ENCODE measurements around the gene SEPTIN5.

Gene SEPTIN5

DNA sequence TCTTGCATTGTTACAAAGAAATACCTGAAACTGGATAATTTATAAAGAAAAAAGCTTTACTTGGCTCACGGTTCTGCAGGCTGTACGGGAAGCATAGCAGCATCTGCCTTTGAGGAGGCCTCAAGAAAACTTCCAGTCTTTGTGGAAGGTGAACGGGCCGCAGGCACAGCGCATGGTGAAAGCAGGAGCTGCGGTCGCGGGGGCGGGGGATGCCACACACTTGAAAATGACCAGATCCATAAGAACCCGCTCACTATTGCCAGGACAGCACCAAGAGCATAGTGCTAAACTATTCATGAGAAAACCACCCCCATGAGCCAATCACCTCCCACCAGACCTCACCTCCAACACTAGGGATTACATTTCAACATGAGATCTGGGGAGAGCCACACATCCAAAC, 45.6 kb upstream of the SEPTIN5 start:
- POLR2A ChIA-PET (ENCODE audit: low non-redundant PET) = no interaction called here
- CTCF ChIA-PET = interaction anchor here (0.6 kb wide), 1 partner anchor 233 kb away, joined by 3 read pairs; no protein-coding TSS in a partner anchor
- no peak for DNase-seq (ENCODE audit: low spot score)
- no peak overlapping the region for H3K27ac ChIP-seq
- TF ChIP-seq, protein P1, sequence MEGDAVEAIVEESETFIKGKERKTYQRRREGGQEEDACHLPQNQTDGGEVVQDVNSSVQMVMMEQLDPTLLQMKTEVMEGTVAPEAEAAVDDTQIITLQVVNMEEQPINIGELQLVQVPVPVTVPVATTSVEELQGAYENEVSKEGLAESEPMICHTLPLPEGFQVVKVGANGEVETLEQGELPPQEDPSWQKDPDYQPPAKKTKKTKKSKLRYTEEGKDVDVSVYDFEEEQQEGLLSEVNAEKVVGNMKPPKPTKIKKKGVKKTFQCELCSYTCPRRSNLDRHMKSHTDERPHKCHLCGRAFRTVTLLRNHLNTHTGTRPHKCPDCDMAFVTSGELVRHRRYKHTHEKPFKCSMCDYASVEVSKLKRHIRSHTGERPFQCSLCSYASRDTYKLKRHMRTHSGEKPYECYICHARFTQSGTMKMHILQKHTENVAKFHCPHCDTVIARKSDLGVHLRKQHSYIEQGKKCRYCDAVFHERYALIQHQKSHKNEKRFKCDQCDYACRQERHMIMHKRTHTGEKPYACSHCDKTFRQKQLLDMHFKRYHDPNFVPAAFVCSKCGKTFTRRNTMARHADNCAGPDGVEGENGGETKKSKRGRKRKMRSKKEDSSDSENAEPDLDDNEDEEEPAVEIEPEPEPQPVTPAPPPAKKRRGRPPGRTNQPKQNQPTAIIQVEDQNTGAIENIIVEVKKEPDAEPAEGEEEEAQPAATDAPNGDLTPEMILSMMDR (conservative IDR thresholded peaks at IDR 0.05; ENCODE audit: low read depth) = no peak

DNA sequence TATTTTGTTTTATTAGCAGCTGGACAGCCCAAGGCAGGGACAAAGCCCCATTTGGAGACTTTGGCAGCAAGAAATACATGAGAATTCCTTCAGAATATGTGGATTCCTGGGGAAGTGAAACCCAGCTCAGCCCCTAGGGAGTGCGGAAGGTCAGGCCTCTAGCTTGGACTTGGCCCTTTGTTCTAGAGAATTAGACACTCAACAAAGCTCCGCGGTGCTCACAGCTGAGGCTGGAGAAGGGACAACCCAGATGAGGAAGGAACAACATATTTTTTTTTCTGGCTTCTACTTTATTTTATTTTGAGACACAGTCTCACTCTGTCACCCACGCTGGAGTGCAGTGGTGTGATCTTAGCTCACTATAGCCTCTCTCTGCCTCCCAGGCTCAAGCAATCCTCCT, 44.7 kb upstream of the SEPTIN5 start:
- DNase-seq (ENCODE audit: low spot score) = no peak
- H3K27ac ChIP-seq = no peak overlapping the region
- ChIA-PET CTCF (no interaction called here), POLR2A (ENCODE audit: low non-redundant PET) (no interaction called here)
- TF ChIP-seq, protein P1 (conservative IDR thresholded peaks at IDR 0.05; ENCODE audit: low read depth) = no peak

DNA sequence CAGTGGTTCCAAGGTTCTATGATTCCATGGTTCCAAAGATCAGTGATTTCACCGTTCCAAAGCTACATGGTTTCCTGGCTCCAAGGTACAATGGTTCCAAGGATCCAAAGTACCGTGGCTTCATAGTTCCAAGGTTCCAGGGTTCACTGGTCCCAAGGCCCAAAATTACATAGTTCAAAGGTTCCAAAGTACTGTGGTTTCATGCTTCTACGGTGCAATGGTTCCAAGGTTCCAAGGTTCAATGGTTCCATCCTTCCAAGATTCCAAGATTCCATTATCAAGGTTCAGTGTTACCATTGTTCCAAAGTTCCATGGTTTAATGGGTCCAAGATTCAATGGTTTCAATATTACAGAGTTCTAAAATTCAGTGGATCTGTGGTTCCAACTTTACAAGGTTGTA, 43.0 kb upstream of the SEPTIN5 start:
- POLR2A ChIA-PET (ENCODE audit: low non-redundant PET) = no interaction called here
- no peak for DNase-seq (ENCODE audit: low spot score)
- H3K27ac ChIP-seq = no peak overlapping the region
- TF ChIP-seq, protein P1 (conservative IDR thresholded peaks at IDR 0.05; ENCODE audit: low read depth) = no peak
- CTCF ChIA-PET = no interaction called here

- CTCF ChIA-PET = no interaction called here
- DNase-seq (ENCODE audit: low spot score) = no peak
- POLR2A ChIA-PET (ENCODE audit: low non-redundant PET) = no interaction called here
- TF ChIP-seq, protein P1 (conservative IDR thresholded peaks at IDR 0.05; ENCODE audit: low read depth) = no peak
- H3K27ac ChIP-seq = no peak overlapping the region
Observed at GRCh38 chr22:19672054-19672776, 42.1 kb upstream of the SEPTIN5 start.

DNA sequence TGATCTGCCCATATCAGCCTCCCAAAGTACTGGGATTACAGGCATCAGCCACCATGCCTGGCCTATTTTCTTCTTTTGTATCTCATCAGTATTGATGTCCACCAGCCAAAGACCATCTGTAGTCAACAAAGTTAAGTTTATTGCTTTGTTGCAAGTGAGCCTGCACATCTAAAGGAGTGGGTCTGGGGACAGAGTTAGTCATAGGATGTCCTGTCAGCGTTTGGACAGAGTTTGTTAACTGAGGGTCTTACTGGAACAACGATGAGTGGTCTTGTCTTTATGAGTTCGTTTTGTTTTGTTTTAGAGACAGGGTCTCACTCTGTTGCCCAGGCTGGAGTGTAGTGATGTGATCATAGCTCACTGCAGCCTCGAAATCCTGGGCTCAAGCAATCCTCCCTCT, 40.6 kb upstream of the SEPTIN5 start:
- H3K27ac ChIP-seq = no peak overlapping the region
- ChIA-PET POLR2A (ENCODE audit: low non-redundant PET) (no interaction called here), CTCF (interaction anchor here (0.7 kb wide), 1 partner anchor 292 kb away, joined by 3 read pairs; no protein-coding TSS in a partner anchor)
- no peak for DNase-seq (ENCODE audit: low spot score)
- TF ChIP-seq, protein P1 (conservative IDR thresholded peaks at IDR 0.05; ENCODE audit: low read depth) = no peak

- TF ChIP-seq, protein P1 (conservative IDR thresholded peaks at IDR 0.05; ENCODE audit: low read depth) = no peak
- ChIA-PET CTCF (no interaction called here), POLR2A (ENCODE audit: low non-redundant PET) (no interaction called here)
- DNase-seq (ENCODE audit: low spot score) = no peak
- no peak overlapping the region for H3K27ac ChIP-seq
Observed at GRCh38 chr22:19674129-19674928, 40.0 kb upstream of the SEPTIN5 start.

Data from RWPE1 (cell line).